Stimulated activated CD8-positive, alpha-beta memory T cell treated with anti-CD3 and anti-CD28 coated beads, Interleukin-7, amount 100 ng/mL, for 24 hours (primary cell): ENCODE data around the gene KRTAP3-1.
"Not testable (repeated sequence)": the region's sequence is repeated elsewhere in the genome, so short reads cannot be mapped to it uniquely, and the experiment has no call there.

Source experiments
- DNase-seq: peaks from one replicate; pipeline ENCODE4 v3.0.0-alpha.2; 2020; ENCODE audit warnings: low read depth

Gene KRTAP3-1

GRCh38 chr17:41008811-41009210, at the start of gene KRTAP3-1:
KRTAP3-1 (minus strand) TSS chr17:41009128; CDS start chr17:41009074, 54 bp downstream.
- no peak for DNase-seq

DNA sequence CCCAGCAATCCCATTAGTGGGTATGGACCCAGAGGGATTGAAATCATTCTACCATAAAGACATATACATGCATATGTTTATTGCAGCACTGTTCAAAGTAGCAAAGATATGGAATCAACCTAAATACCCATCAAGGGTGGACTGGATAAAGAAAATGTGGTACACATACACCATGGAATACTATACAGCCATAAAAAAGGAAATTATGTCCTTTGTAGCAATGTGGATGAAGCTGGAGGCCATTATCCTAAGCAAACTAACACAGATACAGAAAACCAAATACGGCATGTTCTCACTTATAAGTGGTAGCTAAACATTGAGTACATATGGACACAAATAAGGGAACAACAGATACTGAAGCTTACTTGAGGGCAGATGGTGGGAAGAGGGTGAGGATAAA, 48.6 kb upstream of the KRTAP3-1 start:
- no peak for DNase-seq

DNA sequence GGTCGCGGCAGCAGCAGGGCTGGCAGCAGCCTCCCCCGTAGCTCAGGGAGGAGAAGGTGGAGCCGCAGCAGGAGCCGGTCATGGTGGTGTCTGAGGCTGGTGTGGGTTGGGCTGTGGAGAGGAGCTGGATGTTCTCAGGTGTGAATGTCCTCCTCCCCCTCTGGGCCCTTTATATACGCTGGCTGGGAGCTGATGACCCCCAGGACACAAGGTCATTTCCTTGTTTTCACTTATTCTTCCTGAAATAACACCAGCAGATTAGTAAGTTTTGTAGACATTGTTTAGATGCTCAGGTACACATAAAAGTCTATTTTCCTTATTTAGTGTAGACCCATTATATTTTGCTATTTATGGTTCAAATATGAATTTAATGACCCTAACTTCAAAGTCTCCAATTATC, 46.2 kb upstream of the KRTAP3-1 start, which contains the start of gene KRTAP2-2:
Gene KRTAP2-2, minus strand, starts transcription at position 101 of the 400 bp plus-strand sequence. Its CDS starts 19 bp downstream, at position 82.
- not testable (repeated sequence) for DNase-seq

GRCh38 chr17:41054556-41054955, 45.6 kb upstream of the KRTAP3-1 start:
- not testable (repeated sequence) for DNase-seq

- DNase-seq, result no peak
These were observed 45.1 kb upstream of the KRTAP3-1 start for GRCh38 chr17:41054025-41054424.

DNA sequence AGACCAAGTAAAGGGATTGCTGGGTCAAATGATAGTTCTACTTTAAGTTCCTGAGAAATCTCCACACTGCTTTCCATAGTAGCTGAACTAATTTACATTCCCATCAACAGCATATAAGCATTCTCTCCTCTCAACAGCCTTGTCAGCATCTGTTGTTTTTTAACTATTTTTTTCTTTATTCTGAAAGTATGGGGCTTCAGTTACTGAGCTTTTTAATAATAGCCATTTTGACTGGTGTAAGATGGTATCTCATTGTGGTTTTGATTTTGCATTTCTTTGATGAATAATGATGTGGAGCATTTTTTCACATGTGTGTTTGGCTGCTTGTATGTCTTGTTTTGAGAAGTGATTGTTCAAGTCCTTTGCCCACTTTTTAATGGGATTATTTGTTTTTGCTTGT, 43.6 kb upstream of the KRTAP3-1 start:
- no peak for DNase-seq

- DNase-seq, result no peak
These were observed 40.2 kb upstream of the KRTAP3-1 start for GRCh38 chr17:41049110-41049509.

DNA sequence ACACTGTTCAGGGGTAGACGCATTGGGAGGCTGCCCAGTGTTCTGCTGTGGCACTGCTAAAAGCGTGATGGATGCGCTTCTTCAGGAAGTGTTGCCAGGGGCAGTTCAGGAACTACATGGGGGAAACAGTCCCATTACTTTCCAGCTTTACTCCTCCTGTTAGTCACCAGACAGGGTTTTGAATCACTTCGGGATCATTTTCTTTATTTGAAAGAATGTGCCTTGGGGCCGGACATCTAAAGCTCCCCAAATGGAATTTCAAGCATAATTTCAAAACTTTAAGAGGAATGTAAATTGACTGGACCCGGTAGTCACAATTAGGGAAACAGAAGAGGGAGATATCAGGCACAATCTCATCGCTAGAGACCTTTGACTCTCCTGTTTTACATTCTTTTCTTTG, 39.5 kb upstream of the KRTAP3-1 start:
- DNase-seq, result no peak

DNA sequence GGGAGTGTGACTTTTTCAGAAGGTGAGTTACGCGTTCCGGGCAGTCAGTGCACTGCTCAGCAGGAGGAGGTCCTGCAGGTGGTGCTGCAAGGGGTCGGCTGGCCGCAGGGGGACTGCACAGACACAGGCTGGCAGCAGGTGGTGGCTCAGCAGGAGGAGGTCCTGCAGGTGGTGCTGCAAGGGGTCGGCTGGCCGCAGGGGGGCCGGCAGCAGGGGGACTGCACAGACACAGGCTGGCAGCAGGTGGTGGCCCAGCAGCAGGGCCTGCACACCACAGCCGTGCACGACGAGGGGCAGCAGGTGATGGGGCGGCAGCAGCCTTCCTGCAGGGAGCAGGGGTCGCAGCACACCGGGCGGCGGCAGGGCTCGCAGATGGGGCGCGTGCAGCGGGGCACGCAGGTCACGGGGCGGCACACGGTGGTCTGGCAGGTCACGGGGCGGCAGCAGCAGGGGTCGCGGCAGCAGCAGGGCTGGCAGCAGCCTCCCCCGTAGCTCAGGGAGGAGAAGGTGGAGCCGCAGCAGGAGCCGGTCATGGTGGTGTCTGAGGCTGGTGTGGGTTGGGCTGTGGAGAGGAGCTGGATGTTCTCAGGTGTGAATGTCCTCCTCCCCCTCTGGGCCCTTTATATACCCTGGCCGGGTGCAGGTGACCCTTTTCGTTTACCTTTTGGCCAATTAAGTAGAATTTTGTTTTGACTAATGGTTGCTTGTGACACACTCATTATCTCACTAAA, 38.0 kb upstream of the KRTAP3-1 start, which contains the start of gene KRTAP2-1:
Gene KRTAP2-1, minus strand, starts transcription at position 582 of the 731 bp plus-strand sequence. Its CDS starts 49 bp downstream, at position 533.
- DNase-seq, result not testable (repeated sequence)

- DNase-seq, result no peak
These were observed 34.0 kb upstream of the KRTAP3-1 start for GRCh38 chr17:41042953-41043352.

DNA sequence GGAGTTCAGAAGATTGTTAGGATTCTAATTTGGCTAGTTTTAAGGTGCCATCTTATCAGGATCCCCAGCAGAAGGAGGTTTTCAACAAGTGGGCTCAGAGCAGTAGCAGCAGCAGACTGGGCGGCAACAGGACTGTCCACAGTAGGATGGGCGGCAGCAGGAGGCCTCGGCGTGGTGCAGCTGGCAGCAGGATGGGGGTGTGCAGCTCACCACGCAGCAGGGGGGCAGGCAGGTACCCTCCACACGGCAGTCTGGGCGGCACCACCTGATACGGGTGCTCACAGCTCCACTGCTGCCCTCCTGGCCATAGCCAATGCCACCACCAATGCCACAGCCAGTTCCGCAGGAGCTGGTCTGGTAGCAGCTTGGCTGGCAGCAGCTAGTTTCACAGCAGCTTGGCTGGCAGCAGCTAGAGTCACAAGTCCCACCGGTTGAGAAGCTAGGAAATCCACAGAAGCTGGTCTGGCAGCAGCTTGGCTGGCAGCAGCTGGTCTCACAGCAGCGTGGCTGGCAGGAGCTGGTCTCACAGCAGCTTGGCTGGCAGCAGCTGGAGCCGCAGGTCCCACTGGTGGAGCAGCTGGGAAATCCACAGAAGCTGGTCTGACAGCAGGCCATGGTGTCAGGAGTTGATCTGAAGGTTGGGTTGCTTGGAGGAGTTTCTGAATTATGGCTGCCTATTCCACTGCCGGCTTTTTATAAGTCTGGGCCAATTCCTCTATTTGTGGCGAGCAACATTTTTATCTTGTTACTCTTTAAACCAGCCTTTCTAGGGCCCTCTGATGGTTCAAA, 32.0 kb upstream of the KRTAP3-1 start, which contains the start of gene KRTAP1-1:
Gene KRTAP1-1, minus strand, starts transcription at position 668 of the 789 bp plus-strand sequence. Its CDS starts 53 bp downstream, at position 615.
- not testable (repeated sequence) for DNase-seq

DNA sequence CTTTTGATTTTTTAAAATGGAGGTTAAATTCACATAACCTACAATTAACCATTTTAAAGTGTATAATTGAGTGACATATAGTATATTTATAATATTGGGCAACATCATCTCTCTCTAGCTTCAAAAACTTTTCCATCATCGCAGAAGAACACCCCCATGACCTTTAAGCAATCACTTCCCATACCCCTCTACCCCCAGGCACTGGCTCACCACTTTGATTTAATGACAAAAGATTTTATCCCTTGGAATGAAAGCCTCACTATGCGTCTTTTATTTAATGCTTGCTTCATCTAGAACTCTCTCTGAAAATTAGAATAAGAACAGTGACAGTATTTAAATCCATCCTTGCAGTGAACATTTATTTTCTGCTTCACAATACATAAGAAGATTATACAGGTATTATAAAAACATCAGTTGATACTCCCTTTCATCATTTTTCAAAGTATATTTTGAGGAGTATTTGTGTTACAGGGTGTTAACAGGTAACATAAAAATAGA, 29.0 kb upstream of the KRTAP3-1 start:
- DNase-seq, result no peak

DNA sequence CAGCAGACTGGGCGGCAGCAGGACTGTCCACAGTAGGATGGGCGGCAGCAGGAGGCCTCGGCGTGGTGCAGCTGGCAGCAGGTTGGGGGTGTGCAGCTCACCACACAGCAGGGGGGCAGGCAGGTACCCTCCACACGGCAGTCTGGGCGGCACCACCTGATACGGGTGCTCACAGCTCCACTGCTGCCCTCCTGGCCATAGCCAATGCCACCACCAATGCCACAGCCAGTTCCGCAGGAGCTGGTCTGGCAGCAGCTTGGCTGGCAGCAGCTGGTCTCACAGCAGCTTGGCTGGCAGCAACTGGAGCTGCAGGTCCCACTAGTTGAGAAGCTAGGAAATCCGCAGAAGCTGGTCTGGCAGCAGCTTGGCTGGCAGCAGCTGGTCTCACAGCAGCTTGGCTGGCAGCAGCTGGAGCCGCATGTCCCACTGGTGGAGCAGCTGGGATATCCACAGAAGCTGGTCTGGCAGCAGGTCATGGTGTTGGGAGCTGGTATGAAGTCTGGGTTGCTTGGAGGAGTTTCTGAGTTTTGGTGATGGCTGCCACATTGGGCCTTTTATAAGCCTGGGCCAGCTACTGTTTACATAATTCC, 25.5 kb upstream of the KRTAP3-1 start, which contains the start of gene KRTAP1-3:
Gene KRTAP1-3, minus strand, starts transcription at position 529 of the 590 bp plus-strand sequence. Its CDS starts 53 bp downstream, at position 476.
- DNase-seq, result not testable (repeated sequence)

GRCh38 chr17:41029633-41030245, 20.8 kb upstream of the KRTAP3-1 start, which contains the start of gene KRTAP1-4:
KRTAP1-4 (minus strand) TSS chr17:41030195; CDS start chr17:41030078, 117 bp downstream.
- no peak for DNase-seq

DNA sequence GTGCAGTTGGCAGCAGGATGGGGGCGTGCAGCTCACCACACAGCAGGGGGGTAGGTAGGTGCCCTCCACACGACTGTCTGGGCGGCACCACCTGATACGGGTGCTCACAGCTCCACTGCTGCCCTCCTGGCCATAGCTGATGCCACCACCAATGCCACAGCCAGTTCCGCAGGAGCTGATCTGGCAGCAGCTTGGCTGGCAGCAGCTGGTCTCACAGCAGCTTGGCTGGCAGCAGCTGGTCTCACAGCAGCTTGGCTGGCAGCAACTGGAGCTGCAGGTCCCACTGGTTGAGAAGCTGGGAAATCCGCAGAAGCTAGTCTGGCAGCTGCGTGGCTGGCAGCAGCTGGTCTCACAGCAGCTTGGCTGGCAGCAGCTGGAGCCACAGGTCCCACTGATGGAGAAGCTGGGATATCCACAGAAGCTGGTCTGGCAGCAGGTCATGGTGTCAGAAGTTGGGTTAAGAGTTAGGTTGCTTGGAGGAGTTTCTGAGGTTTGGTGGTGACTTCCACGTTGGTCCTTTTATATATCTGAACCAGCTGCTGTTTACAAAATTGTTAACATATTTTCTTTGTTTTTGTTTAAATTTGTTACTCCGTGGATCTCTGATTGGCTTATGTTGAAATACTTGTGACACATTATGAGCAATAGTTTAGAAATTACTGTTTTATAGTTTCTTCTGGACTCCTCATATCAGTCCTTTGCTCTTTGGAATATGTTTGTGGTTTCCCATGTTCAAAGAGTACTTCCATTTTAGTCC, 18.0 kb upstream of the KRTAP3-1 start, which contains the start of gene KRTAP1-5:
Gene KRTAP1-5, minus strand, starts transcription at position 494 of the 757 bp plus-strand sequence. Its CDS starts 53 bp downstream, at position 441.
- no peak for DNase-seq

- no peak for DNase-seq
These were observed 15.8 kb upstream of the KRTAP3-1 start for GRCh38 chr17:41024697-41025096.

GRCh38 chr17:41020336-41020735, 11.4 kb upstream of the KRTAP3-1 start:
- DNase-seq, result no peak

DNA sequence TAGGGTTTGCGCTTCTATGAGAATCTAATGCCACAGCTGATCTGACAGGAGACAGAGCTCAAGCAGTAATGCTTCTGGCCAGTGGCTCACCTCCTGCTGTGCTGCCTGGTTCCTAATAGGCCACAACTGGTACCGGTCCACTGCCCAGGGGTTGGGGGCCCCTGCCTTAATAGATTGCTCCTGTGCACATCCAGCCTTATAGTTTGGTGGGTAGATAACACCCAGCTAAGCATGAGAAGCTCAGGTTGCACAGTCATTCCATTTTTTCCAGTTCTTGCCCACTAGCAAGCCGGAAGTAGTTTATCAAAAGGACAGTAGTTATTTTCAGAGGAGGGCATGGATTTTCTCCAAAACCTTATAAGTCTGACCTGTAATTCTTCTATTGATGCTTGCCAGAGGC, 10.5 kb upstream of the KRTAP3-1 start:
- DNase-seq, result no peak

DNA sequence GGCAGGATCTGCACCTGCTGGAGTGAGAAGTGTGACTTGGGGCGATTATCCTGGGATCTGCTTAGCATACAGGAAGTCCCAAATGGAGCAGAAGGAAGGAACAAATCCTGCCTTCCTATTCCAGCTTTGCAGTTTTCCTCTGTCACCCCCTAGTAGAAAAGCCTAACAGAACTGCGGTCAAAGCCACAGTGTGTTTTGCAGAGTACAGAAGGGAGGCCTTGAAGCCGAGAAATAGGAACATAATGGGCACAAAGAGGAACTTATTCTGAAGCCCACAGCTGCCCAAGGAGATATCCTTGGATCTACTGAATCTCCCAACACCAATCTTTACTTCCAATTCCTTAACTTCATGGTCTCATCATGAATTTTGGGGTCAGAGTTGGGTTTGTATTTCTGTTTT, 9.6 kb upstream of the KRTAP3-1 start:
- DNase-seq, result no peak

DNA sequence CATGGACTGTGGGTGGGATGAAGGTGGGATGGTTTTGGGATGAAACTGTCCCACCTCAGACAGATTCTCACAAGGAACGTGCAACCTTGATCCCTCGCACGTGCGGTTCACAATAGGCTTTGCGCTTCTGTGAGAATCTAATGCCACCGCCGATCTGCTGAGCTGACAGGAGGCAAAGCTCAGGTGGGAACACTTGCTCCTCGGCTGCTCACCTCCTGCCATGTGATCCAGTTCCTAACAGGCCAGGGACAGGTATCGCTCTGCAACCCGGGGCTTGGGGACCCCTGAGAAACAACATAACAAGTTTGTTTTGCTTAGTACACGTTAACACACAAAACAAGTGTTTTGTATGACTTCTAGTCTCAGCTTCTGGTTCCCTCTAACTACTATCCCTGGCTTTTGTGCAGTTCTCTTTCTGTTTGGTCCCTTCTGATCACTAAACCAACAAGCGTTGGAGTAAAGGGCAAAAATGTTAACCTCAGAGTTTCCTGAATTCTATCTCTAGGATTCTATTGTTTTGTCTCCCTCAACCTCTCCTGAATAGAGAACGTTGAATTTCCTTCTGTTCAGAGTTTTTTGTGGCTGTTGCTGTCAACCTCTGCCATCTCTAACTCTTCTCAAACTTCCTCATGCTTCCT, 7.8 kb upstream of the KRTAP3-1 start:
- no peak for DNase-seq
